ENCODE measurements around the gene SMURF2. TPM values are rescaled to one million over a fixed set of nuclear protein-coding genes. Genes with fewer than 3 reads are reported as not detected.

Gene SMURF2
- total RNA-seq, 1 donor from 2014 or later = 44.9 TPM

DNA sequence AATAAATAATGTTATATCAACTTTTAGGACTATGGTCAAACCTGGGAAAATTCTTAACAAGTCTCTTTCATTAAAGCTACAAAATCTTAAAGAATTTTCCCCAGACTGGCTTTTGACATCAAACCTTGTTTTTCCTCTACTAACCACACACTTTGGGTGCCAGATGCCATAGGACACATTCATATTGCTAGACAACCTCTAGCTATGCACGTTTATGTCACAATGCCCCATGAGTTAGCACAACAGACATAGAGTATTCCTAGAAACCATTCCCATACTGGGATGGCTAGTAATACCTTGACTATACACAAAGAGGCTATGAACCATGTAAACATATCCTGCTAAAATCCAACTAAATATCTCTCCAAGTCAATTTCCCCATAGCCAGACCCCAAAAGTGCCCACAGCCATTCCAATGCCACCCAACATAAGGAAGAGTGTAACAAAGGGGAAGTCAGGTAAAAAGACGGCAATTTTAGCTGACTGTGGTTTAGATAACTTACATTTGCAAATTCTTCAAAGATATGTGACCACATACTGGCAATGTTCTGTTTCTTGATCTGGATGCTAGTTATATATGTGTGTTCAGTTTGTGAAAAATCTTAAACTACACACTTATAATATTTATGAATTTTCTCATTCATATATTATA lies 23.4 kb downstream of the SMURF2 start:
- Histone ChIP-seq H3K9me3 (no peaks in the 10 kb centered on the region), H3K4me1 (peaks cover 19% of the 10 kb centered on the region), H3K36me3 (peaks cover 9% of the 10 kb centered on the region), H3K27me3 (no peaks in the 10 kb centered on the region), H3K27ac (no peak overlapping the region), H3K4me3 (no peak overlapping the region)
- ATAC-seq (no peak), DNase-seq (no peak)
- intact Hi-C loops (cut with DNase I) = no loop called here
- TF ChIP-seq, protein P1, sequence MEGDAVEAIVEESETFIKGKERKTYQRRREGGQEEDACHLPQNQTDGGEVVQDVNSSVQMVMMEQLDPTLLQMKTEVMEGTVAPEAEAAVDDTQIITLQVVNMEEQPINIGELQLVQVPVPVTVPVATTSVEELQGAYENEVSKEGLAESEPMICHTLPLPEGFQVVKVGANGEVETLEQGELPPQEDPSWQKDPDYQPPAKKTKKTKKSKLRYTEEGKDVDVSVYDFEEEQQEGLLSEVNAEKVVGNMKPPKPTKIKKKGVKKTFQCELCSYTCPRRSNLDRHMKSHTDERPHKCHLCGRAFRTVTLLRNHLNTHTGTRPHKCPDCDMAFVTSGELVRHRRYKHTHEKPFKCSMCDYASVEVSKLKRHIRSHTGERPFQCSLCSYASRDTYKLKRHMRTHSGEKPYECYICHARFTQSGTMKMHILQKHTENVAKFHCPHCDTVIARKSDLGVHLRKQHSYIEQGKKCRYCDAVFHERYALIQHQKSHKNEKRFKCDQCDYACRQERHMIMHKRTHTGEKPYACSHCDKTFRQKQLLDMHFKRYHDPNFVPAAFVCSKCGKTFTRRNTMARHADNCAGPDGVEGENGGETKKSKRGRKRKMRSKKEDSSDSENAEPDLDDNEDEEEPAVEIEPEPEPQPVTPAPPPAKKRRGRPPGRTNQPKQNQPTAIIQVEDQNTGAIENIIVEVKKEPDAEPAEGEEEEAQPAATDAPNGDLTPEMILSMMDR (IDR thresholded peaks at IDR 0.05) = no peak

DNA sequence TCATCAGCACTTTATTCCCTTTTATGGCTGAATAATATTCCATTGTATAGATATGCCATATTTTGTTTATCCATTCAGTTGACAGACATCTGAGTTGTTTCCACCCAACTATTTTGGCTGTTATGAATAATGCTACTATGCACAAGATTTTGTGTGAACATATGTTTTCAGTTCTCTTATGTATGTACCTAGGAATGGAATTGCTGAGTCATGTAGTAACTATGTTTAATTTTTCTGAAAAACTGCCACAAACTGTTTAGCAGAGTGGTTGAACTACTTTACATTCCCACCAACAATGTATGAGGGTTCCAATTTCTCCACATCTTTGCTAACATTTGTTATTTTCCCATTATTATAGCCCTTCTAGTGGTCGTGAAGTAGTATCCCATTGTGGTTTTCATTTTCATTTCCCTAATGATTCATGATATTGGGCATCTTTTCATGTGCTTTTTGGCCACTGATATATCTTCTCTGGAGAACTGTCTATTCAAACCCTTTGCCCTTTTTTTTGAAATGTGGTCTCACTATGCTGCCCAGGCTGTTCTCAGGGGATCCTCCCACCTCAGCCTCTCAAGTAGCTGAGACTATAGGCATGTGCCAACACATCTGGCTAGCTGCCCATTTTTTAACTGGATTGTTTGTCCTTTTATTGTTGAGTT lies 26.3 kb downstream of the SMURF2 start:
- DNase-seq = no peak
- no peak for ATAC-seq
- peaks cover 9% of the 10 kb centered on the region for H3K36me3 ChIP-seq
- no peak overlapping the region for H3K4me3 ChIP-seq
- no peaks in the 10 kb centered on the region for H3K9me3 ChIP-seq
- H3K27me3 ChIP-seq = no peaks in the 10 kb centered on the region
- TF ChIP-seq, protein P1 (IDR thresholded peaks at IDR 0.05) = no peak
- no peak overlapping the region for H3K27ac ChIP-seq
- intact Hi-C loops (cut with DNase I) = no loop called here
- peaks cover 26% of the 10 kb centered on the region for H3K4me1 ChIP-seq

DNA sequence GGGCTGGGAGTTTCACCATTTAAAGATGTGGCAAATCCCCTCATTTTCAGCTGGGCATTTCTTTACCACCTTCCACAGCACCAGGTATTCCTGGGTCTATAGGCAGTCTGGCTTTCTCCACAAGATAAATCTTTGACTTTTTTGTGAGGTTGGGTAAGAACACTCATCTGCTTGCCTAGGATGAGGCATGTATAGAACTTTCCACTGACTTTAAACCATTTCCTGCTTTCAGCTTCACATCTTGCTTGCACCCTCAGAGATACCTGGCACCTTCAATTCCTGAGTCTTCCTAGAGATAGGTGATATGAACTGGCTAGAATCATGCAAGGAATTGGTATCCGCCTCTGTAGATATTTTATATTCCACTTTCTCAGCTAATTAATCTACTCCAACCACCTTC lies 27.9 kb downstream of the SMURF2 start:
- intact Hi-C loops (cut with DNase I) = no loop called here
- H3K27ac ChIP-seq = no peak overlapping the region
- no peak for ATAC-seq
- peaks cover 9% of the 10 kb centered on the region for H3K36me3 ChIP-seq
- TF ChIP-seq, protein P1 (IDR thresholded peaks at IDR 0.05) = no peak
- no peaks in the 10 kb centered on the region for H3K9me3 ChIP-seq
- no peaks in the 10 kb centered on the region for H3K27me3 ChIP-seq
- no peak for DNase-seq
- H3K4me3 ChIP-seq = no peak overlapping the region
- peaks cover 32% of the 10 kb centered on the region for H3K4me1 ChIP-seq

DNA sequence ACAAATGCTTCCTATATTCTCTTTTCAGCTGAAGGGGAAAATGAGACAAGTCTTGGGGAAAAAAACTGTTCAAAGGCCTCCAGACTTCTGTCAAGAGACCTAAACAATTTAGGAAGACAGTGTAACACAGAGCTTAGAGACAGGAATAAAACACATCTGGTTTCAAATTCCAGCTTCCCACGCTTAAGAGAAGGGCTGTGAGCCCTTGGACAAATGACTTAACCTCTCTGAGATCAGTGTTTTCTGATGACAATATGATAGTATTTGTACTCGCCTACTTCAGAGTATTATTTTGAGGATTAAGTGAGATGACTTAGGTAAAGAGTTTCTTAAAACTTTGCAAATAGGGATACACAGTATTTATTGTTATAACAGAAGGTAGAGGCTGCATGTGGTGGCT lies 29.5 kb downstream of the SMURF2 start:
- Histone ChIP-seq H3K27ac (no peak overlapping the region), H3K4me1 (peaks cover 38% of the 10 kb centered on the region), H3K27me3 (no peaks in the 10 kb centered on the region), H3K4me3 (no peak overlapping the region), H3K9me3 (no peaks in the 10 kb centered on the region), H3K36me3 (no peaks in the 10 kb centered on the region)
- ATAC-seq = no peak
- TF ChIP-seq, protein P1 (IDR thresholded peaks at IDR 0.05) = no peak
- intact Hi-C loops (cut with DNase I) = no loop called here
- DNase-seq = no peak

DNA sequence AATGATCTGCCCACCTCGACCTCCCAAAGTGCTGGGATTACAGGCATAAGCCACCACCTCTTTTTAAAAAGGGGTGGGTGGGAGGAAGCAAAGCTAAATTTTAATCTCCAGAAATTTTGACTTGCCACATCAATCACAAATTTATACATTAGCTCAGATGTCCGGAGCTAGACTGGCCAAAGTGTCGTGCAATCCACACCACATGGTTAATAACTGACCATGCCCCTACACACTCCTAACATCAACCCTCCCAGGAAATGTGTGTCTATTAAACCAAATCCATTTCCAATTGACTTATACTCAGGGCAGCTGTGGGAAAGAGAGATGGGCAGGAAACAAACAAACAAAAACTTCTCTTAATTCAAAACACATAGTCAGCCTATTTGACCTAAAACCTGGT lies 29.9 kb downstream of the SMURF2 start:
- DNase-seq = no peak
- peaks cover 38% of the 10 kb centered on the region for H3K4me1 ChIP-seq
- no peaks in the 10 kb centered on the region for H3K9me3 ChIP-seq
- H3K36me3 ChIP-seq = no peaks in the 10 kb centered on the region
- no peak for ATAC-seq
- intact Hi-C loops (cut with DNase I) = no loop called here
- no peak overlapping the region for H3K4me3 ChIP-seq
- H3K27ac ChIP-seq = no peak overlapping the region
- no peaks in the 10 kb centered on the region for H3K27me3 ChIP-seq
- TF ChIP-seq, protein P1 (IDR thresholded peaks at IDR 0.05) = no peak
